22Rv1 (cell line): ENCODE data around the gene ERC1.
A peak's percentile ranks its signal among the peaks of the same experiment; 100 is the strongest.
"Not testable (repeated sequence)": the region's sequence is repeated elsewhere in the genome, so short reads cannot be mapped to it uniquely, and the experiment has no call there.

Experiments
- H3K27ac ChIP-seq: fragments of 450-650 bp; 2 replicates; pipeline ENCODE4 v1.5.1; 2017
- ZFX ChIP-seq: fragments of 450-650 bp; IDR thresholded peaks from 2 replicates; pipeline ENCODE4 v1.6.1; 2017; ENCODE audit warnings: antibody characterized with exemption, borderline replicate concordance
- TF ChIP-seq, protein P1 (sequence below): fragments of 450-650 bp; IDR thresholded peaks from 2 replicates; pipeline ENCODE4 v1.5.1; 2017; ENCODE audit warnings: mild to moderate bottlenecking

ERC1 gene

DNA sequence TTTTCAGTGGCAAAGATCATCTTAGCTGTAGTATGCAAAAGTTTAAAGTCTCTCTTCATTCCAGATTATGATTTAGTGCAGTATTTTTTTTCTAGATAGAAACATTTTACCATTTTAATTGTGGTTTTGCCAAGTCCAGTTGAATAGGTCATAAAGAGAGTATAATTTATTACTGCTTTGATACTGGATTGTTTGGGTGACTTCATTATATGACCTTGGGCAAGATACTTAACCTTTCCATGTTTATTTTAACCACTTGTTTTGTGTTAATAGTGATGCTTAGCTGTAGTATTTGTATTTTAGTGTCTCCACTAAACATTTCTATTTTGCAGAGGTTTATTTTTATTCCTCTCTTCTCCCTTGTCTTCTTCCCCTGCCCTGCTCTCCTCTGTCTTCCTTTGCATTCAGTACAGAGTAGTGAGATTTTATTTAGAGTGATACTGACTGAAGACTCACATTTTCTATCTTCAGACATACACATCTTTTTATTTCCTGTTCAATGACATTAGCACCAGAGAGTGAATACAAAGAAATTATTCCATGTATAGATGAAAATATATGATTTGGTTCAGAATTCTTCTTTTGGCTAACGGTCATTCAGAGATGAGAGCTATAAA, 215.2 kb downstream of the ERC1 start:
- no peak for TF ChIP-seq ZFX
- TF ChIP-seq, protein P1, sequence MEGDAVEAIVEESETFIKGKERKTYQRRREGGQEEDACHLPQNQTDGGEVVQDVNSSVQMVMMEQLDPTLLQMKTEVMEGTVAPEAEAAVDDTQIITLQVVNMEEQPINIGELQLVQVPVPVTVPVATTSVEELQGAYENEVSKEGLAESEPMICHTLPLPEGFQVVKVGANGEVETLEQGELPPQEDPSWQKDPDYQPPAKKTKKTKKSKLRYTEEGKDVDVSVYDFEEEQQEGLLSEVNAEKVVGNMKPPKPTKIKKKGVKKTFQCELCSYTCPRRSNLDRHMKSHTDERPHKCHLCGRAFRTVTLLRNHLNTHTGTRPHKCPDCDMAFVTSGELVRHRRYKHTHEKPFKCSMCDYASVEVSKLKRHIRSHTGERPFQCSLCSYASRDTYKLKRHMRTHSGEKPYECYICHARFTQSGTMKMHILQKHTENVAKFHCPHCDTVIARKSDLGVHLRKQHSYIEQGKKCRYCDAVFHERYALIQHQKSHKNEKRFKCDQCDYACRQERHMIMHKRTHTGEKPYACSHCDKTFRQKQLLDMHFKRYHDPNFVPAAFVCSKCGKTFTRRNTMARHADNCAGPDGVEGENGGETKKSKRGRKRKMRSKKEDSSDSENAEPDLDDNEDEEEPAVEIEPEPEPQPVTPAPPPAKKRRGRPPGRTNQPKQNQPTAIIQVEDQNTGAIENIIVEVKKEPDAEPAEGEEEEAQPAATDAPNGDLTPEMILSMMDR: no peak
- H3K27ac ChIP-seq: no peak overlapping the region

DNA sequence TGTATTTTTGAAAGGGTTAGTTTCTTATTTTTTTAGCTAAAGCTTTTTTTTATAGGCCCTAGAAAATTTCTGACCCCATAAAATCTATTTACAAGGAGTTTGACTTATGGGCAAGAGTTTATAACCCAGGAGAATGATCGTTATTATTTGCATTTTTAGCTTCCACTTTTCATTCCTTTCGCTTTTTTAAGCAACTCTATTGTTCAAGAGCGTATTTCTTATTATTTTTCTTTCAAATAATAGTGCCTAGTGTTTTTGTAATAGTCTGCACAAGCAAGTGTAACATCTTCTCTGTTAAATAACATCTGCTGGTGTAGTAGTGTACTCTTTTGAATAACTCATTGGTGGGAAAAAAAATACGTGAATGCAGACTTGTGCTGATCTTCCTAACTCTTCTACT, 216.3 kb downstream of the ERC1 start:
- TF ChIP-seq, protein P1: no peak
- TF ChIP-seq ZFX: no peak
- H3K27ac ChIP-seq: no peak overlapping the region

DNA sequence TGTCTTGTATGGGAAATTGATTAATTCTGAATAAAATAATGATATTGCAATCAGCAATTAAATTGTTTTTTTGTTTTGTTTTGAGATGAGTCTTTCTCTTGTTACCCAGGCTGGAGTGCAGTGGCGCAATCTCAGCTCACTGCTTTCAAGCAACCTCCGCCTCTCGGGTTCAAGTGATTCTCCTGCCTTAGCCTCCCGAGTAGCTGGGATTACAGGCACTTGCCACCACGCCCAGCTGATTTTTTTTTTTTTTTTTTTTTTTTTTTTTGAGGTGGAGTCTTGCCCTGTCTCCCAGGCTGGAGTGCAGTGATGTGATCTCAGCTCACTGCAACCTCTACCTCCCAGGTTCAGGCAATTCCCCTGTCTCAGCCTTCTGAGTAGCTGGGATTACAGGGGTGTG, 217.7 kb downstream of the ERC1 start:
- H3K27ac ChIP-seq: not testable (repeated sequence)

DNA sequence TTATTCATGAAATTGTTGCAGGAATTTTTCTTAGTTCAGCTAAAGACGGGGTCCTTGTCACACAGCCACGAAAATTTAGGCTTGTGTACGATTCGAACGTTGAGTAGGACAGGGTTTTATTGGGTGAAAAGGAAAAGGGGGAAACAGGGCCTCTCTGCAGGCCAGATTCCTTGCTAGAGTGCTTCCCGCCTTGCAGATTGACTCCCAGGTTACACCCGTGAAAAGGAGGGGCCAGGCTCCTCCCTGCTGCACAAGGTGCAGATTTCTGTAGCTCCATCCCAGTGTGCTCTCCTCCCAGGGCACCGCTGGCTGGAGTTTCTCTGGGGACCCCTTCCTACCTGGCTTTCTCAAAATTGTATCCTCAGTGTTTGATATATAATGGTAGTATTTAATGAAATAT, 221.5 kb downstream of the ERC1 start:
- TF ChIP-seq, protein P1: no peak
- TF ChIP-seq ZFX: no peak
- no peak overlapping the region for H3K27ac ChIP-seq

DNA sequence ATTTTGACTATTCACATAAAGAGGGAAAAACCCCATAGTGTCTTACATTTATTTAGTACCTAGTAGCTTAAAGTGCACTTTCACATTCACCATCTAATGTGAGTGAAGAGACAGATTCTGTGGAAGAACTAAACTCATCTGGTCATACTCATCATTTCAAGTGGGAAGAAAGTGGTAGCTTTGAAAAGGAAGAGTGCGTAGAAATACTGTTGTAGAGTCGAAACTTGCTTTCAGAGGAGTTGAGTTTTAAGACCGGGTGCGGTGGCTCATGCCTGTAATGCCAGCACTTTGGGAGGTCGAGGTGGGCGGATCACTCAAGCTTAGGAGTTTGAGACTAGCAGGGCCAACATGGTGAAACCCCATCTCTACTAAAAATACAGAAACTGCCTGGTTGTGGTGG, 222.2 kb downstream of the ERC1 start:
- no peak overlapping the region for H3K27ac ChIP-seq
- no peak for TF ChIP-seq ZFX
- TF ChIP-seq, protein P1: no peak

DNA sequence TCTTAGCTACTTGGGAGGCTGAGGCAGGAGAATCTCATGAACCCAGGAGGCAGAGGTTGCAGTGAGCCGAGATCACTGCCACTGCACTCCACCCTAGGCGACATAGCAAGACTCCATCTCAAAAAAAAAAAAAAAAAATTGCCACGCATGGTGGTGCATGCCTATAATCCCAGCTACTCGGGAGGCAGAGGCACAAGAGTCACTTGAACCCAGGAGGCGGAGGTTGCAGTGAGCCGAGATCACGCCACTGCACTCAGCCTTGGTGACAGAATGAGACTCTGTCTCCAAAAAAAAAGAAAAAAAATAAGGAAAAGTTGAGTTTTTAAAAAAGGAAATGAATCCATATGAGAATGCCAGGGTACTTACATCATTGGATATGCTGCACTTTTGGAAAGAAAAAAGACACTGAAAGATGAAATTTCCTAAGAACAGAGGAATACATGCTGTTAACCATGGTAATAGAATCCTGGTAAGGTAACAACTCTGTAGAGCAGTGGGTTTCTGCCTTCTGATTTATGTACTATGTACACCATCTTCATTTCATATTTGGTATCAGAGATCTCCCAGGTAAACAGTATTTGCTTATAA, 222.7 kb downstream of the ERC1 start:
- no peak for TF ChIP-seq ZFX
- TF ChIP-seq, protein P1: no peak
- H3K27ac ChIP-seq: no peak overlapping the region

DNA sequence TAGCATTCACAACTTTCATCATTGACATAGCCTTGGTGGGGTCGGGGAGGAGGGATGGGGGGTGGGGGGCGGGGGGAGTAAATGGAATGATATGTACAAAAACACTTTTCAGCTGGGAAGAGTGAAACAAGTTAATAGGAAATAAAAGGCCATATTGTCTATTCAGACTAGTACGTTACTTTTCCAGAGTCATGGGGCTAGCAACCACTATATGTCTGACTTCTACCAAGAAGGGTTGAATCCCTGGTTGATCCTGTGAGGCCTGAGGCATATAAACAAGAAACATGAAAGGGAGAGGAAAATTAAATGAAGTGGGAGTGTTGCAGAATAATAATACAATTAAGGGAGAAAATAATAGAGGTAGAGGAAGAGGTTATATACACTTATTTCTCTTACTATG, 225.5 kb downstream of the ERC1 start:
- no peak for TF ChIP-seq ZFX
- TF ChIP-seq, protein P1: no peak
- peak overlapping the region; percentile 84 for H3K27ac ChIP-seq
